GM21381 (cell line): Measurements from ENCODE around the gene ZNF366.

Source experiments
- ATAC-seq: cut with Tn5 transposase; IDR thresholded peaks from one replicate; pipeline ENCODE4 v1.9.1; 2021; ENCODE audit warnings: mild to moderate bottlenecking, moderate library complexity; ENCODE audit not compliant: unreplicated experiment

ZNF366 gene

DNA sequence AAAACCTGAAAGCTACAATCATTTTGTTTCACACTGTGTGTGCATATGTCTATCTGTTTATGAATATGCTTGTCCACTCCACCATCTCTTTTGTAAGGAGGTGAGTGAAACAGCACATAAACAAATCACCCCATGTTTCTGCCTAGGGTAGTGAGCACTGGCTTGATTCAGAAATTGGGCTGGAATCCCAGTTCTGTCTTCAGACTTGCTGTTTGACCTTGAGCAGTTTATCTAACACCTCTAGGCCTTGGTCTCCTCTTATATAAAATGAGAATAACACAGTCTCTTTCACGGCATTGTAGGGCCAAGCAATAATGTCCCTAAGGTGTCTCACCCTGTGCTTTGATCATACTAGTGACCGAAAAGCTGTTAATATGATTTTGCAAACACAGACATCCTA is 61.2 kb downstream of the ZNF366 start:
- no peak for ATAC-seq

- no peak for ATAC-seq
Measured at GRCh38 chr5:72443883-72444282, 63.3 kb downstream of the ZNF366 start.

DNA sequence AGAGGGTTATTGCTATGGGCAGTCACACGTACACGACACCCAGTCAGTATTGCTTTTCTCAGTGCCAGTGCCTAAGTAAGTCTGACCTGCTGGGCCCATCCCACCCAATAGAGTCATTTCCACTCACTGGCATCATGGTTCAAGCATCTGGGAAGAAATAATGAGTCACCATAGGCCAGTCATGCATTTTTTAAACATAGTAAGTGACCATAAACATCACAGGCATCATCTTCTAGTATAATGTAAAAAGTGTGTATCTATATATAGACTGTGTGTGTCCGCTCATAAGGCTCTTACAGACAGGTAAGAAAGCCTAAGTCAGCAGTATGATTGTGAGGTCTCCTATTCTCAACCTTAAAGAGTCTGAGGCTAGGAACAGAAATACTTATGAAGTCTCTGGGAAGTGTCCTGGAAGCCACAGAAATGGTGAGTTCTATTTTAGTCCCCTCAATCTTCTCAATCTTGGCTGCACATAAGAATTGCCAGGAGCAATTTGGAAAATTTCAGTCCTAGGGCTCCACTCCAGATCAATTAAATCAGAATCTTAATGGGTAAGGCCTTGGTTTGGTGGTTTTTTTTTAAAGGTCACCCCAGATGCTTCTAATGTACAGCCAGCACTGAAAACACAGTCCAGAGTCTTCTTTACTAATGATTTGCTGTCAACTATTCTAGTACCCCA is 65.2 kb downstream of the ZNF366 start:
- ATAC-seq, result no peak

DNA sequence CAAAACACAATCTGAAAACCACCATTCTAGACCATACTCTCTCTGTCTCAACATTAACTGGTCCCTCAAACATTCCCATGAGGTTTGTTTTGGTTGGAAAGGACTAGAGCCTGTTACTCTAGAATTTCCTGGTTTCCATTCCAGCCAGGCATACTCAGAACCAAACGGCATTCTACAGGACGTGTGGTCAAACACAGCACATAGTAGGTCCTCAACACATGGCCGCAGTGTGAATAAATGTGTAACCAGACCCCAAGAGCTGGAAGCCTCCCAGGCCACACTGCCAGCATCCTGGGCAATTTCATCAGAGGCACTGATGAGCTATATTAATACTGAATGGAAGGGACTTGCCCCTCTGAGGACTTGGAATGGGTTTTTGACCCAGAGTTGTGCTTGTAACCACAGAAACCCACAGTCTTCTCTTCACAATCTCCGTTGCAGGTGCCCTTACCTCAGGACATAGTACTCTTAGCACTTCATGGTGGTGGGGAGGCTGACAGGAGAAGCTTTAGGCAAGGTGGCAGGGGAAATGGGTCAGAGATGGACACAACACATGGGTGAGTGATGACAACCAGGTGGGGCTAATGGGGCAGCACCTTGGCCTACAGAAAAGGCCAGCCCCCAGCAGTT is 66.0 kb downstream of the ZNF366 start:
- ATAC-seq, result no peak

DNA sequence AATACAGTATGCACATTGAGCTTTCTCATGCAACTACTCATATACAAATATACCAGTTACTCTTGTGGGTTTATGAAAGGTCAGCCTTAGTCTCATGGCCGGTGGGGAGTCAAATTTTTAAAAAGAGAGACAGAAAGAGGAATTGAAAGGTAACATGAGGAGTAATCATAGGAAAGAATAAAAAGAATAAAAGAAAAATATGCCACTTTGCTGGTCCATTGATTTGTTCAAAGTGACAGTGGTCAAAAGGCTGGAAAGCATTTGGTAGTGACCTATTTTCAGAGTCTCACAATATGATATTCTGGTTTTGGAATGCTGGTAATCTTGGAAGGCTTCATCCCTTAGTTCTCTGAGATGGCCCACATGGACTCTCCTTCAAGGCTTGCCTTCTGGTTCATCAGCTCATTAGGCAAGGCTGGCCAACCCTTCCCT is 67.0 kb downstream of the ZNF366 start:
- ATAC-seq, result no peak

DNA sequence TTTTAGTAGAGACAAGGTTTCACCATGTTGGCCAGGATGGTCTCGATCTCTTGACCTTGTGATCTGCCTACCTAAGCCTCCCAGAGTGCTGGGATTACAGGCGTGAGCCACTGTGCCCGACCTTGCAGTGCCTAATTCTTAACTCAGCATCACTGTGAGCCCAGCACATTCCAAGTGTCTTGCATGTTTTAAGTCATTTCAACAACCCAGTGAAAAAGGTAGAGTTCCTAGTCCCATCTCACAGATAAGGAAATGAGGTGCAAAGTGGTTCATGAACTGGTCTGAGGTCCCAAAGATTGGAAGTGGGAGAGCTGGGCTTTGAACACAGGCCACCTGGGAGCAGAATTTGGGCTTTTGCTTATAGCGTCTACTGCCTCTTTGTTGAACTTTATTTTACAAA is 68.0 kb downstream of the ZNF366 start:
- ATAC-seq, result no peak

DNA sequence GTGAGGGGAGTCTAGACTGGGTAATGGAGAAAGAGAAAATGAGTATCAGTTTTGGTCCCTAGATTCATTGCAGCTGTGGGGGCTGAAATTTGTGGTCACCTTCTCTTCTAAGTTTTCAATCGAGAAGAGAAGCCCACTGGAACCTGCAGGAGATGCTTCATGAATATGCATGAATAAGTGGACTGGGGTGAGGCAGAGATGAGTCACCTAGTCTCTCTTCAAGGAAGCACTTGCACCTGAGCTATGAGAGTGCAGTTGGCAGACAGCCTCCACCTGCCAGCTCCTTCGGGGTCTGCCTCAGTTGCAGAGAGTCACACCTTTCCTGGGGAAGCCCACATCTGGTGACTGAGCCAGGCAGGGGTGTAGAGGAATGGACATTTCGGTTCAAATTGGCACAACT is 69.1 kb downstream of the ZNF366 start:
- ATAC-seq, result no peak

DNA sequence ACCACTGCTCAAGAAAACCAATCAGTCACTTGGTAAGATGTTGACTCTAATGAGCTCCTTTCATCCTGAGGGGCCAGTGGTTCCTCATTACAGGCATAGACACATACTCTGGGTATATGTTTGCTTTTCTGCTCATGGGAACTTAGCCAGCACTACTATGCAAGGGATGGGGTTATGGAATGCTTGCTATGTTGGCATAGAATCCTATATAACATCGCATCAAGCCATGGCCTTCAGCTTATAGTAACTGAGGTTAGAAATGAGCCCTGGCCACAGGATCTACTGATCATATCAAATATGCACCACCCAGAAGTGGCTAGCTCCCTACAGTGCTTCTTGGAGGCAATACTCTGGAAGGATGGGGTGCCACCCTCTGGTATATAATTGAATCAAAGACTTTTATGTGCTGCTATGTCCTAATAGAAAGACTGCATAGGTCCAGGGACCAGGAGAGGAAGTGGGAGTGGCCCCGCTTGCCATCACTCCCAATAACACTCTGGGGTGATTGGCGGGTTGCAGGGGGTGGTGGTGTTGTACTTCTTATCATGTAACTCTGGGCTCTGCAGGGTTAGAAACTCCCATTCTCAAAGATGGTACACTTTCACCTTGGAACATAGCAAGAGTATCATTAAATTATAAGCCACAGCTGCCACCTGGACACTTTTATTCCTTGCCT is 70.3 kb downstream of the ZNF366 start:
- ATAC-seq, result no peak

GRCh38 chr5:72434781-72435437 is 72.3 kb downstream of the ZNF366 start:
- ATAC-seq, result no peak

- ATAC-seq, result no peak
Measured at GRCh38 chr5:72434056-72434780, 73.0 kb downstream of the ZNF366 start.

DNA sequence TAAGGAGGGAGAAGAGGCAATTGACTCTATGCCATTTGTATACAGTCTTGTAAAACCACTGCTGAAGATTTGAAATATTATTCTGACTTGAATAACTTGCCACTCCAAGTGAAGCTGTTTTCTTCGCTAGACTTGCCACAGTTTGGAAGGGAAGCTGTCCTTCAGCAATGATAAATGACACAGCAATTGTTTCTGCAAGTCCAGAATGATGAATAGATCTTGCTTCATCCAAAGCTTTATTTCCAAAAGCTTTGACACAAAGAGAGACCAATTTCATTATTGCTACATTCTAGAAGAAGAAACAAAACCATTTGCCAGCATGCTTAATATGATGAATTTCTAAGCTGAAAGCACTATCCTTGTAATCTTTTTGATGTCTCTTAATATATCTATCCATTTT is 73.7 kb downstream of the ZNF366 start:
- ATAC-seq, result no peak

DNA sequence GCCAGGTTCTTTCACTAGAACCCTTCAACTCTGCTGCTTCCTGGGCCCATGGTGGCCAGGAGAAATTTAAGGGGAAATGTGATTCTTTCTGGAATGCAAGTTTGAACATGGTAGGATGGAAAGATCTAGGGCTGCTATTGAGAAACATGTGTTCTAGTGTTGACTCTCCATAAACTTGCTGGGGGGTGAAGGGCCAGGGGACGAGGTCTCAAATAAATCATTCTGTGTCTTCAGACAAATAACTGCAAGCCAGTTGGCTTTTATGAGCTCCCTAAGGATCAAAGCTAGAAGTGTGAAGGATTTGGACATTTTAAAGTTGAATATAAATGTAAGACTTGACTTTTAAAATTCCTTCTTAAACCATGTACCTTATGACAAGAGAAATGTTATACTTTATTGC is 78.5 kb downstream of the ZNF366 start:
- ATAC-seq, result no peak

GRCh38 chr5:72427488-72428437 is 79.4 kb downstream of the ZNF366 start:
- no peak for ATAC-seq

DNA sequence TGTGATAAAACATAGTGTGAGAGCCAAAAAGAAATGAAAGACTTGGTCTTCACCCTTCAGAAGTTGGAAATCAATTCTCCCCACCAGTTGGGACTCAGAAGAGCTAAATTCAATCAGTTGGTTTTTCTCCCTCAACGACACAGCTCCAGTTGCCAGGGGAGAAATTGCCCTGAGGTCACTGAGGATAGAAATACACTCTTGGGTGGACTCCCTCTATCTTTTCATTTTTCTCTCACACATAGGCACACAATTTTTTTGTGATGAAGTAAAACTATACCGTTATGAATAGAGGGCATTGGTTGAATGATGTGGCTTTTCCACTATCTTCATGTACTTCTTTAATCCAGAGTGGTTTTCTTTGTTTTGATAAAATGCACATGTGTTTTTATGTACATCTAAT is 80.2 kb downstream of the ZNF366 start:
- no peak for ATAC-seq

GRCh38 chr5:72426019-72426418 is 81.2 kb downstream of the ZNF366 start:
- no peak for ATAC-seq

GRCh38 chr5:72418271-72418670 is 88.9 kb downstream of the ZNF366 start:
- ATAC-seq, result no peak

DNA sequence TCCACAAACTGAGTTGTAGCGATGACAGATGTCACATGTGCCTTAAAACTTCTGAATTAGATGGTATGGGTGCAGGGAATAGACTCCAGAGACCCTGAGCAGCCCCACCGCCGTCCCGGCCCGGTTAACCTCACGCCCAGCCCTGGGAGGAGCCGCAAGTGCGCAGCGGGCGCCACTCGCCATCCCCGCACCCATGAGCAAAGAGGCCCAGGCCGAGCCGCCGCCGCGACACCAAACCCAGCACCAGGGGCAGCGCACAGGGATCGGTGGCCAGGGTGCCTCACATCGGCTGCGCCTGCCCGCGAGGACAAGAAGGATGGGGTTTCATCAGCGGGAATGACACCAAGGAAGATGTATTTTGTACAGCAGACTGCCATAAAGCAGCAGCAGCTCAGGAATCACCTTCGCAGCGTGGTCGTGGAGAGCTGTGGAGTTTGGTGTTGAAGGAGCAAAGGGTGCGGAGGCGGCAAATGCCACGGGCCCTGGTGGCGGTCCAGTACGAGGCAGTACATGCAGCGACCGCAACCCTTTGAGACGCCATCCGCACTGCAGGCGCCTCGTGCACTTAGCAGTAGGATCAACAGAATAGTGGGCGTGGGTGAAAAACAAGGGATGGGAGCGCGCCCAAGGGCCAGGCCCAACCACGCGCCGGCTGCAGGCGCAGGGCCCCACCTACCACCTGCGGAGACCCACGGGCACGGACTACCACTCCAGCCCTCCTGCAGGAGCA is 89.7 kb downstream of the ZNF366 start:
- no peak for ATAC-seq

DNA sequence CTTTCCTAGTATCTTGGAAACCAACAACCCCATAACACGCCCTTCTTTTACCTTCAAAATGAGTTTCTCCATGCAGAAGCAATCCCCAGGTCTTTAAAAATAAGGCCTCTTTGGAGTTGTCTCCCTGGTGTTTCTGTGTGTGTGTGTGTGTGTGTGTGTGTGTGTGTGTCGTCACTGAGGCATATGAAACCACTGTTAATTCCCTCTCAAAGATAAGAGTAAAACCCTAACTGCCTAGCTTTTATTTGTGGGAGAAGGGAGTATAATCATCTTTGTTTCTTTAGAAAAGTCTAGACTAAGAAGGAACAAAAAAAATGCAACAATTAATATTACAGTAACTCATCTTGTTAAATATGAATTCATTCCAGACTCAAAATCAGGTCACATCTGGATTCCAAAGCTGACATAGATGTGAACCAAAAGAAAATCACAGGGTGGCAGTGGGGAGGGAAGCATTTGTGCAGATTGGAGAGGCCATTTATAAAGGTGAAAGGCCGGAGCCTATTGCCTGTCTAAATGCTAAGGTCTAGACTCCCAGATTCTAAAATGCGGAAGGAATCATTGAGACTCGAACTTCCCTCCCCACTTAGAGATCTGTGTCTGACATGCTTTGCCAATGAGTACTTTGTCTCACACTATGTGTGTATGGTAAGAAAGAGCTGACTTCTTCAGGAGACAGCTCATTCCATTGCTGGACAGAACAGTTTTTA is 91.4 kb downstream of the ZNF366 start:
- ATAC-seq, result no peak
